ENCODE data around the gene ADRA2C. TPM values are rescaled to one million over a fixed set of nuclear protein-coding genes. Genes with fewer than 3 reads are reported as not detected.
A peak's percentile ranks its signal among the peaks of the same experiment; 100 is the strongest.

ADRA2C gene
- total RNA-seq, result 4.9 and 6.3 TPM in 2 replicates
- polyA plus RNA-seq, result 7.7 and 11.0 TPM in 2 replicates

DNA sequence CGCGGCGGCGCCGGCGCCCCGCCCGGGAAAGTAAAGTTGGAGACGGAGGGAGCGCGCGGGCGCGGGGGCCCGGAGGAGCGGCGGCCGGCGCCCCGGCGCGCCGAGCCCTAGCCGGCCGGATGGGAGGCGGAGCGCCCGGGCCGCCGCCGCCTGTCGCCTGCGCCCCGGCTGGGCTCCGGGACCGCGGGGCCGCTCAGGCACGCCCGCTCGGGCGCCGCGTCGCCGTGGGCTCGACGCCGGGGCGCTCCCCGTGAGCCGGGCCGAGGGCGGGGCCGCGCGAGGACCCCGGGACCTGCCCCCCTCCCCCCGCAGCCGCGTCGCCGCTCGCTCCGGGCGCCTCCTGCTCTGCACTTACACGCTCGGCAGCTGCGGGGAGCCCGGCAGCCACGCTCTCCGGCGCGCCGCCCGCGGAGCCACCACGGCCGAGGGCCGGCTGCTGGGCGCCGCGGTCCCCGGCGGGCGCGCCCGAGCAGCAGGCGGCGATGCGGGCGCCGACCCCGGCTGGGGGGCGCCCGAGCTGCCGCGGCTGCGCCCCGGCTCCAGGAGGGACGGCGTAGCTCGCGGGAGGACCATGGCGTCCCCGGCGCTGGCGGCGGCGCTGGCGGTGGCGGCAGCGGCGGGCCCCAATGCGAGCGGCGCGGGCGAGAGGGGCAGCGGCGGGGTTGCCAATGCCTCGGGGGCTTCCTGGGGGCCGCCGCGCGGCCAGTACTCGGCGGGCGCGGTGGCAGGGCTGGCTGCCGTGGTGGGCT is at the start of gene ADRA2C:
ADRA2C (plus strand) TSS at position 350 of the 749 bp plus-strand sequence; CDS start at position 572, 222 bp downstream.
- peak within 1 kb of the TSS; percentile 97 for H3K4me2 ChIP-seq
- H4K20me1 ChIP-seq (ENCODE audit: insufficient read depth, poor library complexity, severe bottlenecking), result peaks cover 2% of the 10 kb centered on the region
- no peaks in the 10 kb centered on the region for H3K4me1 ChIP-seq (ENCODE audit: insufficient read depth)
- no peaks in the 10 kb centered on the region for H3K36me3 ChIP-seq (replicated peaks; ENCODE audit: insufficient read depth, low read depth)
- H2AFZ ChIP-seq, result no peak within 1 kb of the TSS
- no peaks in the 10 kb centered on the region for H3K9me2 ChIP-seq (replicated peaks; ENCODE audit: insufficient read depth)
- no peak for TF ChIP-seq EZH2 (IDR thresholded peaks at IDR 0.05; ENCODE audit: borderline replicate concordance)
- TF ChIP-seq, protein P1, sequence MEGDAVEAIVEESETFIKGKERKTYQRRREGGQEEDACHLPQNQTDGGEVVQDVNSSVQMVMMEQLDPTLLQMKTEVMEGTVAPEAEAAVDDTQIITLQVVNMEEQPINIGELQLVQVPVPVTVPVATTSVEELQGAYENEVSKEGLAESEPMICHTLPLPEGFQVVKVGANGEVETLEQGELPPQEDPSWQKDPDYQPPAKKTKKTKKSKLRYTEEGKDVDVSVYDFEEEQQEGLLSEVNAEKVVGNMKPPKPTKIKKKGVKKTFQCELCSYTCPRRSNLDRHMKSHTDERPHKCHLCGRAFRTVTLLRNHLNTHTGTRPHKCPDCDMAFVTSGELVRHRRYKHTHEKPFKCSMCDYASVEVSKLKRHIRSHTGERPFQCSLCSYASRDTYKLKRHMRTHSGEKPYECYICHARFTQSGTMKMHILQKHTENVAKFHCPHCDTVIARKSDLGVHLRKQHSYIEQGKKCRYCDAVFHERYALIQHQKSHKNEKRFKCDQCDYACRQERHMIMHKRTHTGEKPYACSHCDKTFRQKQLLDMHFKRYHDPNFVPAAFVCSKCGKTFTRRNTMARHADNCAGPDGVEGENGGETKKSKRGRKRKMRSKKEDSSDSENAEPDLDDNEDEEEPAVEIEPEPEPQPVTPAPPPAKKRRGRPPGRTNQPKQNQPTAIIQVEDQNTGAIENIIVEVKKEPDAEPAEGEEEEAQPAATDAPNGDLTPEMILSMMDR (IDR thresholded peaks at IDR 0.05; ENCODE audit: poor library complexity), result no peak
- no peak for TF ChIP-seq EZH2phosphoT487 (IDR thresholded peaks at IDR 0.05; ENCODE audit: low read depth, severe bottlenecking, unreplicated experiment)
- H3K79me2 ChIP-seq, result no peaks in the 10 kb centered on the region
- no peak within 1 kb of the TSS for H3K27ac ChIP-seq
- H3K4me3 ChIP-seq, result no peak within 1 kb of the TSS
- H3K9me3 ChIP-seq (ENCODE audit: low read depth), result no peaks in the 10 kb centered on the region
- under 1% methylated on average over 74 of the region's 131 CpGs for WGBS (ENCODE audit: low lambda C conversion rate, missing lambda C conversion rate)
- peak; percentile 79 for DNase-seq (ENCODE audit: low spot score)
- peaks cover 49% of the 10 kb centered on the region for H3K27me3 ChIP-seq

DNA sequence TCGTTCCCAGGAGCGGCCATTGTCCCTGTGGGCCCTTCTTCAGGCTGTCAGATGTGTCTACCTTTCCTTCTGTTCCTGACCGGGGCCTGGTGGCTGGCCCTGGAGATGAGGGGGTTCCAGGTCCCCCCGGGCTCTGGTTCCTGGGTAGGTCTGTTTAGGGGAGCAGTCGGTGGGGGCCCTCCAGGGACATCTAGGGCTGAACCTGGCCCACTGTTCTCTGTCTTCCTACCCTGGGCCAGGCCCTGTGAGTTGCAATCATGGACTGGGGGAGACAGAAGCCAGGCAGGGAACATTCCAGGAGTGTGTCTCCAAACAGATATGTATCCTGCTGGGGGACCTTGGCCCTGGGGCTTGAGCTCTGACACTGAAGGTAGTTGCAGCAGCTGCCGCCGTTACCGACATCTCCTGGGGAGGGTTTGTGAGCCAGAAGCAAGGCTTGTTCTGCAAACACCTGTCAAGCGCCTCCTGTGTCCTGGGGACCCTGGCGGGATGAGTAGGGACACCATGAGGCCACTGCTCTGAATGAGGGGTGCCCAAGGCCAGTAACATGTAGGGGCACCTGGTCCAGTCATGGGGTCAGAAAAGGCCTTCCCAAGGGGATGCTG is 49.5 kb upstream of the ADRA2C start:
- H3K79me2 ChIP-seq, result no peaks in the 10 kb centered on the region
- no peak overlapping the region for H3K4me3 ChIP-seq
- no peaks in the 10 kb centered on the region for H3K36me3 ChIP-seq (replicated peaks; ENCODE audit: insufficient read depth, low read depth)
- TF ChIP-seq, protein P1 (IDR thresholded peaks at IDR 0.05; ENCODE audit: poor library complexity), result no peak
- no peak for TF ChIP-seq EZH2phosphoT487 (IDR thresholded peaks at IDR 0.05; ENCODE audit: low read depth, severe bottlenecking, unreplicated experiment)
- no peak for TF ChIP-seq EZH2 (IDR thresholded peaks at IDR 0.05; ENCODE audit: borderline replicate concordance)
- H2AFZ ChIP-seq, result no peak overlapping the region
- no peaks in the 10 kb centered on the region for H3K27me3 ChIP-seq
- H3K4me2 ChIP-seq, result no peak overlapping the region
- H3K4me1 ChIP-seq (ENCODE audit: insufficient read depth), result no peaks in the 10 kb centered on the region
- no peaks in the 10 kb centered on the region for H4K20me1 ChIP-seq (ENCODE audit: insufficient read depth, poor library complexity, severe bottlenecking)
- H3K9me2 ChIP-seq (replicated peaks; ENCODE audit: insufficient read depth), result no peaks in the 10 kb centered on the region
- WGBS (ENCODE audit: low lambda C conversion rate, missing lambda C conversion rate), result 85% methylated on average over 10 of the region's 10 CpGs
- no peak overlapping the region for H3K27ac ChIP-seq
- H3K9me3 ChIP-seq (ENCODE audit: low read depth), result no peaks in the 10 kb centered on the region
- no peak for DNase-seq (ENCODE audit: low spot score)

DNA sequence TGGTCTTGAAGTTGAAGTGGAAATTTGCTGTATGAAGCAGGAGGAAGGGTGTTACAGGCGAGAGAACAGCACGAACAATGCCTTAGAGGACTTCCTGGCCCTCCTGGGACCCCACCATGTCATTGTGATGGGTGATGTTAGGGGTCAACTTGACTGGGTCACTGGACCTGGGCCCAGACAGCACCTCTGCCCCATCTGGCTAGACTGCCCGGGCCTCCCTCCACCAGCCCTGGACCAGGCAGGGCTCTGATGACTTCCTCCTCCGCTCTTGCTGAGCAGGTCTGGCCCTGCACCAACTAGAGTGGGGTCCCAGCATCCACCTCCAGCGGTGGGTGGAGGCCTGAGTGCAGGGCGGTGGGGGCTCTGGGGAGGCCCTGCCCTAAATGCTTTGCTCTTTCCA is 48.9 kb upstream of the ADRA2C start:
- Histone ChIP-seq H3K9me2 (replicated peaks; ENCODE audit: insufficient read depth) (no peaks in the 10 kb centered on the region), H3K4me2 (no peak overlapping the region), H3K36me3 (replicated peaks; ENCODE audit: insufficient read depth, low read depth) (no peaks in the 10 kb centered on the region), H4K20me1 (ENCODE audit: insufficient read depth, poor library complexity, severe bottlenecking) (no peaks in the 10 kb centered on the region), H3K27ac (no peak overlapping the region), H3K4me1 (ENCODE audit: insufficient read depth) (no peaks in the 10 kb centered on the region), H3K9me3 (ENCODE audit: low read depth) (no peaks in the 10 kb centered on the region), H3K79me2 (no peaks in the 10 kb centered on the region), H3K27me3 (no peaks in the 10 kb centered on the region), H2AFZ (no peak overlapping the region), H3K4me3 (no peak overlapping the region)
- WGBS (ENCODE audit: low lambda C conversion rate, missing lambda C conversion rate), result 89% methylated on average over 6 of the region's 6 CpGs
- DNase-seq (ENCODE audit: low spot score), result no peak
- TF ChIP-seq, protein P1 (IDR thresholded peaks at IDR 0.05; ENCODE audit: poor library complexity), result no peak
- no peak for TF ChIP-seq EZH2phosphoT487 (IDR thresholded peaks at IDR 0.05; ENCODE audit: low read depth, severe bottlenecking, unreplicated experiment)
- TF ChIP-seq EZH2 (IDR thresholded peaks at IDR 0.05; ENCODE audit: borderline replicate concordance), result no peak

Measured in hepatocyte (in vitro differentiated cells).